ENCODE data around the gene MELK. TPM values are rescaled to one million over a fixed set of nuclear protein-coding genes. Genes with fewer than 3 reads are reported as not detected.

MELK gene
- total and polyA plus RNA-seq, 2 of the 13 experiments (the other 11 are each of a cell fraction or from before 2014, with no cell fraction given) = 16.7 to 50.4 TPM

DNA sequence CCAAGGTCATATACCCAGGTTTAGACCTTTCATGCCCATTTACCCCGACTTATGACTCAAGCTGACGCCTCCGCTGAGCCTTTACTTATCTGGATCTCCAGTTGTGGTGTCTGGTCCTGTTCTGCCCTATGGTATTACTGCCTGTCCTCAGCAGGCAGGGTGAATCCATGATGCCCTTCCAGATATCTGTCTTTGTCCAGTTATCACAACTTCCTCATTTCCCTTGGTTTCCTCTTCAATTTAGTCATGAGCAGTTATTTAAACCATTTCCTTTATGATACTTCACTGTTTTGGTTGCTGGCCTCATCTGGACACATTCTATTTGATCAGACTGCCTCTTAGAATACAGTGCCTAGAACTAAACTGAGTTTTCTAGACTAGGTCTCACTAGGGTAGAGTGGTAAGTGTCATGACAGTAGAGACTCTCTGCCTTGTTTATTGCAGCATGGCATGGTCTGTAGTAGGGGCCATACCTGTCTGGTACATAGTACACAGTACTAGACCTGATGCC, 93.3 kb downstream of the MELK start:
- CTCF ChIA-PET (ENCODE audit: low intra/inter-chr PET ratio, low total read pairs) = no interaction called here
- no peak overlapping the region for H3K4me2 ChIP-seq (ENCODE audit: low read depth, low read length)
- POLR2A ChIA-PET = no interaction called here

More for the DNA sequence above, 93.3 kb downstream of the MELK start:
- Histone ChIP-seq H2AFZ (ENCODE audit: low read length) (no peak overlapping the region), H3K9me3 (ENCODE audit: low read length) (no peaks in the 10 kb centered on the region), H3K27me3 (ENCODE audit: control insufficient read depth in 1 of 2, insufficient read depth in 2 of 2, low read length in 2 of 2) (no peaks in the 10 kb centered on the region), H3K9ac (ENCODE audit: insufficient read depth, low read depth, low read length) (no peak overlapping the region), H3K36me3 (replicated peaks in 1 of 2; ENCODE audit: control insufficient read depth in 1 of 2, insufficient read depth in 2 of 2, low read length in 2 of 2) (peaks cover 5 to 35% of the 10 kb centered on the region in 2 experiments; a peak in 4 of 5 replicates), H3K4me1 (ENCODE audit: insufficient read depth, low read length) (no peaks in the 10 kb centered on the region), H3K4me3 (replicated peaks in 1 of 3; ENCODE audit: insufficient read depth in 1 of 3, low read depth in 2 of 3, low read length in 3 of 3) (no peak overlapping the region), H3K27ac (ENCODE audit: extremely low read length, insufficient read depth, low read length) (no peak overlapping the region), H3K79me2 (ENCODE audit: insufficient read depth, low read length) (no peaks in the 10 kb centered on the region), H4K20me1 (ENCODE audit: insufficient read depth, low read length) (no peaks in the 10 kb centered on the region)
- FAIRE-seq = no peak
- ATAC-seq = no peak
- in situ Hi-C loops (cut with HindIII; ENCODE audit: extremely low pct_ligation_motif_present, low pct_unique_long_range_greater_than_20kb) = no loop called here
- DNase-seq (ENCODE audit: low spot score) = no peak
- BruUV-seq (replicated peaks) = no TSS peak
- intact Hi-C loops (cut with micrococcal nuclease; ENCODE audit: unreplicated experiment) = no loop called here
- 92% methylated on average over 3 of the region's 3 CpGs for WGBS (ENCODE audit: low lambda C conversion rate)
- no peak for TF ChIP-seq MXD4 (CRISPR knock-in tag; IDR thresholded peaks at IDR 0.05)
- no peak for TF ChIP-seq NCOA2 (CRISPR knock-in tag; IDR thresholded peaks at IDR 0.05)
- TF ChIP-seq, protein P1, sequence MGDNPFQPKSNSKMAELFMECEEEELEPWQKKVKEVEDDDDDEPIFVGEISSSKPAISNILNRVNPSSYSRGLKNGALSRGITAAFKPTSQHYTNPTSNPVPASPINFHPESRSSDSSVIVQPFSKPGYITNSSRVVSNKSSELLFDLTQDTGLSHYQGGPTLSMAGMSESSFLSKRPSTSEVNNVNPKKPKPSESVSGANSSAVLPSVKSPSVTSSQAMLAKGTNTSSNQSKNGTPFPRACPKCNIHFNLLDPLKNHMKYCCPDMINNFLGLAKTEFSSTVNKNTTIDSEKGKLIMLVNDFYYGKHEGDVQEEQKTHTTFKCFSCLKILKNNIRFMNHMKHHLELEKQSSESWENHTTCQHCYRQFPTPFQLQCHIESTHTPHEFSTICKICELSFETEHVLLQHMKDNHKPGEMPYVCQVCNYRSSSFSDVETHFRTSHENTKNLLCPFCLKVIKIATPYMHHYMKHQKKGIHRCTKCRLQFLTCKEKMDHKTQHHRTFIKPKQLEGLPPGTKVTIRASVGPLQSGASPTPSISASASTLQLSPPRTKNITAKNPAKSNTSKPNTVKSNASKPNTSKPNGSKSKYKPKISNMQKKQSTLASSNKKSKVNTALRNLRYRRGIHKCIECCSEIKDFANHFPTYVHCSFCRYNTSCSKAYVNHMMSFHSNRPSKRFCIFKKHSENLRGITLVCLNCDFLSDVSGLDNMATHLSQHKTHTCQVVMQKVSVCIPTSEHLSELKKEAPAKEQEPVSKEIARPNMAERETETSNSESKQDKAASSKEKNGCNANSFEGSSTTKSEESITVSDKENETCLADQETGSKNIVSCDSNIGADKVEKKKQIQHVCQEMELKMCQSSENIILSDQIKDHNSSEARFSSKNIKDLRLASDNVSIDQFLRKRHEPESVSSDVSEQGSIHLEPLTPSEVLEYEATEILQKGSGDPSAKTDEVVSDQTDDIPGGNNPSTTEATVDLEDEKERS (CRISPR knock-in tag; IDR thresholded peaks at IDR 0.05) = no peak
- no peak for TF ChIP-seq KLF13 (CRISPR knock-in tag; IDR thresholded peaks at IDR 0.05)
- TF ChIP-seq, protein P2, sequence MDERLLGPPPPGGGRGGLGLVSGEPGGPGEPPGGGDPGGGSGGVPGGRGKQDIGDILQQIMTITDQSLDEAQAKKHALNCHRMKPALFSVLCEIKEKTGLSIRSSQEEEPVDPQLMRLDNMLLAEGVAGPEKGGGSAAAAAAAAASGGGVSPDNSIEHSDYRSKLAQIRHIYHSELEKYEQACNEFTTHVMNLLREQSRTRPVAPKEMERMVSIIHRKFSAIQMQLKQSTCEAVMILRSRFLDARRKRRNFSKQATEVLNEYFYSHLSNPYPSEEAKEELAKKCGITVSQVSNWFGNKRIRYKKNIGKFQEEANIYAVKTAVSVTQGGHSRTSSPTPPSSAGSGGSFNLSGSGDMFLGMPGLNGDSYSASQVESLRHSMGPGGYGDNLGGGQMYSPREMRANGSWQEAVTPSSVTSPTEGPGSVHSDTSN (CRISPR knock-in tag; IDR thresholded peaks at IDR 0.05) = no peak
- no peak for TF ChIP-seq NR3C1 (CRISPR knock-in tag; IDR thresholded peaks at IDR 0.05)
- no peak for TF ChIP-seq ZFY (CRISPR knock-in tag; IDR thresholded peaks at IDR 0.05)
- no peak for TF ChIP-seq ZNF564 (CRISPR knock-in tag; IDR thresholded peaks at IDR 0.05)
- no peak for TF ChIP-seq XRCC5 (optimal IDR thresholded peaks at IDR 0.05; ENCODE audit: low read length)
- TF ChIP-seq, protein P3, sequence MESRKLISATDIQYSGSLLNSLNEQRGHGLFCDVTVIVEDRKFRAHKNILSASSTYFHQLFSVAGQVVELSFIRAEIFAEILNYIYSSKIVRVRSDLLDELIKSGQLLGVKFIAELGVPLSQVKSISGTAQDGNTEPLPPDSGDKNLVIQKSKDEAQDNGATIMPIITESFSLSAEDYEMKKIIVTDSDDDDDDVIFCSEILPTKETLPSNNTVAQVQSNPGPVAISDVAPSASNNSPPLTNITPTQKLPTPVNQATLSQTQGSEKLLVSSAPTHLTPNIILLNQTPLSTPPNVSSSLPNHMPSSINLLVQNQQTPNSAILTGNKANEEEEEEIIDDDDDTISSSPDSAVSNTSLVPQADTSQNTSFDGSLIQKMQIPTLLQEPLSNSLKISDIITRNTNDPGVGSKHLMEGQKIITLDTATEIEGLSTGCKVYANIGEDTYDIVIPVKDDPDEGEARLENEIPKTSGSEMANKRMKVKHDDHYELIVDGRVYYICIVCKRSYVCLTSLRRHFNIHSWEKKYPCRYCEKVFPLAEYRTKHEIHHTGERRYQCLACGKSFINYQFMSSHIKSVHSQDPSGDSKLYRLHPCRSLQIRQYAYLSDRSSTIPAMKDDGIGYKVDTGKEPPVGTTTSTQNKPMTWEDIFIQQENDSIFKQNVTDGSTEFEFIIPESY (CRISPR knock-in tag; IDR thresholded peaks at IDR 0.05) = no peak
- TF ChIP-seq RCOR2 (CRISPR knock-in tag; IDR thresholded peaks at IDR 0.05) = no peak
